Hepatocyte (in vitro differentiated cells): ENCODE results near the gene POLD3. TPM values are rescaled to one million over a fixed set of nuclear protein-coding genes. Genes with fewer than 3 reads are reported as not detected.

ENCODE experiments used
- DNase-seq: peaks from one replicate; pipeline ENCODE4 v3.0.0-alpha.2; 2016; ENCODE audit warnings: low spot score
- H2AFZ ChIP-seq: fragments of 200-600 bp; sonication (generic); 2 replicates; pipeline ENCODE4 v1.6.0; 2016; ENCODE audit warnings: antibody characterized with exemption, mild to moderate bottlenecking
- H3K27ac ChIP-seq: fragments of 200-600 bp; sonication (generic); 2 replicates; pipeline ENCODE4 v1.5.1; 2016; ENCODE audit warnings: mild to moderate bottlenecking
- H3K27me3 ChIP-seq: fragments of 200-600 bp; sonication (generic); 2 replicates; pipeline ENCODE4 v1.6.1; 2016
- H3K36me3 ChIP-seq: fragments of 200-600 bp; sonication (generic); replicated peaks from 2 replicates; pipeline ENCODE4 v1.5.1; 2016; ENCODE audit warnings: low read depth; ENCODE audit not compliant: insufficient read depth
- H3K4me1 ChIP-seq: fragments of 200-600 bp; sonication (generic); 2 replicates; pipeline ENCODE4 v1.5.1; 2016; ENCODE audit warnings: mild to moderate bottlenecking, moderate library complexity; ENCODE audit not compliant: insufficient read depth
- H3K4me2 ChIP-seq: fragments of 200-600 bp; sonication (generic); 2 replicates; pipeline ENCODE4 v1.6.0; 2016
- H3K4me3 ChIP-seq: fragments of 200-600 bp; sonication (generic); 2 replicates; pipeline ENCODE4 v1.5.1; 2016; ENCODE audit warnings: mild to moderate bottlenecking
- H3K79me2 ChIP-seq: fragments of 200-600 bp; sonication (generic); 2 replicates; pipeline ENCODE4 v1.6.0; 2017; ENCODE audit warnings: mild to moderate bottlenecking
- H3K9me2 ChIP-seq: fragments of 200-600 bp; sonication (generic); replicated peaks from 2 replicates; pipeline ENCODE4 v1.6.0; 2017; ENCODE audit warnings: mild to moderate bottlenecking; ENCODE audit not compliant: insufficient read depth
- H3K9me3 ChIP-seq: fragments of 200-600 bp; sonication (generic); 2 replicates; pipeline ENCODE4 v1.5.1; 2016; ENCODE audit warnings: low read depth, mild to moderate bottlenecking
- H4K20me1 ChIP-seq: fragments of 200-600 bp; sonication (generic); 2 replicates; pipeline ENCODE4 v1.6.0; 2016; ENCODE audit warnings: mild to moderate bottlenecking; ENCODE audit not compliant: insufficient read depth, poor library complexity, severe bottlenecking
- CTCF ChIP-seq: fragments of 200-600 bp; sonication (generic); IDR thresholded peaks from 2 replicates; pipeline ENCODE4 v1.5.1; 2016; ENCODE audit warnings: antibody characterized with exemption, mild to moderate bottlenecking; ENCODE audit not compliant: poor library complexity
- EZH2 ChIP-seq: fragments of 200-600 bp; sonication (generic); IDR thresholded peaks from 2 replicates; pipeline ENCODE4 v1.6.1; 2016; ENCODE audit warnings: antibody characterized with exemption, mild to moderate bottlenecking, borderline replicate concordance
- EZH2phosphoT487 ChIP-seq: fragments of 200-600 bp; sonication (generic); IDR thresholded peaks from one replicate; pipeline ENCODE4 v1.6.1; 2018; ENCODE audit warnings: antibody characterized with exemption, mild to moderate bottlenecking, low read depth, moderate library complexity; ENCODE audit not compliant: unreplicated experiment, severe bottlenecking
- WGBS: methylation state at CpG from one replicate; pipeline ENCODE4 v1.1.6; 2016; ENCODE audit warnings: low lambda C conversion rate; ENCODE audit errors: missing lambda C conversion rate; 5-methylcytosine and 5-hydroxymethylcytosine counted together
- polyA plus RNA-seq: library from polyadenylated mRNA; unstranded; fragments of >200 nt; fragmentation: Nextera tagmentation; extraction: Ambion mirVana; gene quantifications from 2 replicates; pipeline ENCODE4 v1.2.1, GENCODE V29; 2016
- total RNA-seq: library from RNA; depleted of rRNA; stranded (reverse); fragments of >200 nt; gene quantifications from 2 replicates; pipeline ENCODE4 v1.2.3, GENCODE V29; 2014

Gene POLD3
- total and polyA plus RNA-seq, 2 experiments from 2014 or later, result 11.0 to 13.8 TPM

GRCh38 chr11:74662487-74663103 is 70.2 kb downstream of the POLD3 start:
- Histone ChIP-seq H4K20me1 (no peaks in the 10 kb centered on the region), H3K4me3 (no peak overlapping the region), H3K4me1 (no peaks in the 10 kb centered on the region), H3K36me3 (no peaks in the 10 kb centered on the region), H3K9me3 (no peaks in the 10 kb centered on the region), H2AFZ (no peak overlapping the region), H3K27me3 (no peaks in the 10 kb centered on the region), H3K79me2 (no peaks in the 10 kb centered on the region), H3K4me2 (no peak overlapping the region), H3K9me2 (no peaks in the 10 kb centered on the region), H3K27ac (no peak overlapping the region)
- no peak for TF ChIP-seq EZH2
- no peak for TF ChIP-seq CTCF
- TF ChIP-seq EZH2phosphoT487, result no peak
- no peak for DNase-seq
- 93% methylated on average over 4 of the region's 4 CpGs for WGBS

DNA sequence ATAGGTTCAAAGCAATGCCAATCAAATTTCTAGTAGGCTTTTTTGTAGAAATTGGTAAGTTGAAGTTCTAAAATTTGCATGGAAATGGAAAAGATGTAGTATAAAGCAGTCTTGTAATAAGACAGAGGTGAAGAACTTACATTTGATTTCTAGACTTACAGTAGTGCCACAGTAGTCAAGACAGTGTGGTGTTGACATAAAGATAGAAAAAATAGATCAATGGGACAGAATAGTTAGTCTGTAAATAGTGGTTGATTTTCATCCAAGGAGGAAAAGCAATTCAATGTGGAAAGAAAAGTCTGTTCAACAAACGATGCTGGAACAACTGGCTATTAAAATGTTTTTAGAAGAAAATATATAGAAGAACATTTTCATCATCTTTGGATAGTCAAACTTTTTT is 70.9 kb downstream of the POLD3 start:
- H3K36me3 ChIP-seq, result no peaks in the 10 kb centered on the region
- H2AFZ ChIP-seq, result no peak overlapping the region
- no peak for DNase-seq
- no peaks in the 10 kb centered on the region for H4K20me1 ChIP-seq
- 96% methylated on average over 1 of the region's 1 CpG for WGBS
- no peaks in the 10 kb centered on the region for H3K4me1 ChIP-seq
- H3K79me2 ChIP-seq, result no peaks in the 10 kb centered on the region
- H3K4me2 ChIP-seq, result no peak overlapping the region
- no peak overlapping the region for H3K27ac ChIP-seq
- H3K9me3 ChIP-seq, result no peaks in the 10 kb centered on the region
- no peaks in the 10 kb centered on the region for H3K27me3 ChIP-seq
- no peaks in the 10 kb centered on the region for H3K9me2 ChIP-seq
- TF ChIP-seq EZH2phosphoT487 (no peak), CTCF (no peak), EZH2 (no peak)
- no peak overlapping the region for H3K4me3 ChIP-seq

- H3K79me2 ChIP-seq, result no peaks in the 10 kb centered on the region
- no peak overlapping the region for H3K27ac ChIP-seq
- DNase-seq, result no peak
- TF ChIP-seq EZH2phosphoT487, result no peak
- H3K9me3 ChIP-seq, result no peaks in the 10 kb centered on the region
- 91% methylated on average over 17 of the region's 17 CpGs for WGBS
- peaks cover 4% of the 10 kb centered on the region for H3K4me1 ChIP-seq
- H3K4me2 ChIP-seq, result no peak overlapping the region
- H4K20me1 ChIP-seq, result no peaks in the 10 kb centered on the region
- no peak overlapping the region for H2AFZ ChIP-seq
- H3K27me3 ChIP-seq, result no peaks in the 10 kb centered on the region
- H3K9me2 ChIP-seq, result no peaks in the 10 kb centered on the region
- no peaks in the 10 kb centered on the region for H3K36me3 ChIP-seq
- no peak overlapping the region for H3K4me3 ChIP-seq
Observed at GRCh38 chr11:74669211-74670160, 77.1 kb downstream of the POLD3 start.

- Histone ChIP-seq H3K79me2 (no peaks in the 10 kb centered on the region), H3K9me3 (no peaks in the 10 kb centered on the region), H2AFZ (no peak overlapping the region), H3K9me2 (no peaks in the 10 kb centered on the region), H3K27me3 (no peaks in the 10 kb centered on the region), H3K36me3 (no peaks in the 10 kb centered on the region), H4K20me1 (no peaks in the 10 kb centered on the region), H3K4me1 (peaks cover 4% of the 10 kb centered on the region), H3K4me2 (no peak overlapping the region), H3K4me3 (no peak overlapping the region), H3K27ac (no peak overlapping the region)
- no peak for TF ChIP-seq EZH2
- TF ChIP-seq CTCF, result no peak
- no peak for TF ChIP-seq EZH2phosphoT487
- no peak for DNase-seq
- WGBS, result 94% methylated on average over 7 of the region's 7 CpGs
Observed at GRCh38 chr11:74670171-74670570, 77.8 kb downstream of the POLD3 start.
